Epithelial cell of proximal tubule (primary cell): ENCODE data around the gene HECA. TPM values are rescaled to one million over a fixed set of nuclear protein-coding genes. Genes with fewer than 3 reads are reported as not detected.
"Not testable (repeated sequence)": the region's sequence is repeated elsewhere in the genome, so short reads cannot be mapped to it uniquely, and the experiment has no call there.

Experiments
- DNase-seq: peaks from one replicate; pipeline ENCODE4 v3.0.0-alpha.2; 2011; ENCODE audit warnings: low read depth
- H3K4me3 ChIP-seq: 2 replicates; pipeline ENCODE4 v1.5.1; 2011; ENCODE audit warnings: low read depth, mild to moderate bottlenecking, low read length
- total RNA-seq: library from RNA; depleted of rRNA; stranded (reverse); fragments of >200 nt; gene quantifications from 2 replicates; pipeline ENCODE4 v1.2.3, GENCODE V29; 2015
- TF ChIP-seq, protein P1 (sequence below): conservative IDR thresholded peaks from 2 replicates; pipeline ENCODE4 v1.5.1; 2012; ENCODE audit warnings: low read depth, mild to moderate bottlenecking, low read length

Gene HECA
- total RNA-seq, 1 donor from 2014 or later, result 11.1 TPM

DNA sequence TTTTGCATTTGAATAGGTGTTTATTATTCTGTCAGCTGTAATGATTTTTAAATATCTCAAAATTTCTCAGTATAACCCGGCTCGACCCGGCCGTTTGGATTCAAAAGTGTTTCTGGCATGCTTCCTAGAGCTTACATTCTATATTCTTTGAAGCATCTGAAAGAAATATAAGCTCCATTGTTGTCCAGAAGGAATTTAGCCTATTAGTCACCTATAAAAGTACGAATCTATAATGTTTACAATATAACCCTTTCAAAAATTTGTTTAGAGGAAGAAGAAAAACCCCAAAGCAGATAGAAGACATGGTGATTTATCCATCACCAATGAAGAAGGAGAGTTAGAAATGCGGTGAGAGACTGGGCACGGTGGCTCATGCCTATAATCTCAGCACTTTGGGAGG lies 22.3 kb upstream of the HECA start:
- H3K4me3 ChIP-seq, result no peak overlapping the region
- TF ChIP-seq, protein P1, sequence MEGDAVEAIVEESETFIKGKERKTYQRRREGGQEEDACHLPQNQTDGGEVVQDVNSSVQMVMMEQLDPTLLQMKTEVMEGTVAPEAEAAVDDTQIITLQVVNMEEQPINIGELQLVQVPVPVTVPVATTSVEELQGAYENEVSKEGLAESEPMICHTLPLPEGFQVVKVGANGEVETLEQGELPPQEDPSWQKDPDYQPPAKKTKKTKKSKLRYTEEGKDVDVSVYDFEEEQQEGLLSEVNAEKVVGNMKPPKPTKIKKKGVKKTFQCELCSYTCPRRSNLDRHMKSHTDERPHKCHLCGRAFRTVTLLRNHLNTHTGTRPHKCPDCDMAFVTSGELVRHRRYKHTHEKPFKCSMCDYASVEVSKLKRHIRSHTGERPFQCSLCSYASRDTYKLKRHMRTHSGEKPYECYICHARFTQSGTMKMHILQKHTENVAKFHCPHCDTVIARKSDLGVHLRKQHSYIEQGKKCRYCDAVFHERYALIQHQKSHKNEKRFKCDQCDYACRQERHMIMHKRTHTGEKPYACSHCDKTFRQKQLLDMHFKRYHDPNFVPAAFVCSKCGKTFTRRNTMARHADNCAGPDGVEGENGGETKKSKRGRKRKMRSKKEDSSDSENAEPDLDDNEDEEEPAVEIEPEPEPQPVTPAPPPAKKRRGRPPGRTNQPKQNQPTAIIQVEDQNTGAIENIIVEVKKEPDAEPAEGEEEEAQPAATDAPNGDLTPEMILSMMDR, result no peak
- DNase-seq, result no peak

DNA sequence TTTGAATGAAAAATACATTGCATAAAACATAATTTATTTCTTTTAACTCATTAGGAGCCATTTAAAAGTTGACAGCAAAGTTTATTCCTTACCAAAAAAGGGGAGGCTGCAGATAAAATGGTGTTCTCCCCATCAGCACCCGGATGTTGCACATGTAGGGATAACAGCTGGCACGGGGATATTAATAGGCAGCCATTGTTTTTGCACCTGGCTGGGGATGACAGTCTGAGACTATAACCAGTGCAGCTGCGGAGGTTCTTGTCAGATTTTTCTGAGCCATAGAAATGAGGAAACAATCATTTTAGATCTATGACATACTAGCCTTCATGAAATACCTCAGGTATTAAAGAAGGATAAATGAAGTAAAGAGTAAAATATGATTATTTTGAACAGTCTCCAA lies 20.1 kb upstream of the HECA start:
- DNase-seq, result no peak
- TF ChIP-seq, protein P1, result no peak
- no peak overlapping the region for H3K4me3 ChIP-seq

DNA sequence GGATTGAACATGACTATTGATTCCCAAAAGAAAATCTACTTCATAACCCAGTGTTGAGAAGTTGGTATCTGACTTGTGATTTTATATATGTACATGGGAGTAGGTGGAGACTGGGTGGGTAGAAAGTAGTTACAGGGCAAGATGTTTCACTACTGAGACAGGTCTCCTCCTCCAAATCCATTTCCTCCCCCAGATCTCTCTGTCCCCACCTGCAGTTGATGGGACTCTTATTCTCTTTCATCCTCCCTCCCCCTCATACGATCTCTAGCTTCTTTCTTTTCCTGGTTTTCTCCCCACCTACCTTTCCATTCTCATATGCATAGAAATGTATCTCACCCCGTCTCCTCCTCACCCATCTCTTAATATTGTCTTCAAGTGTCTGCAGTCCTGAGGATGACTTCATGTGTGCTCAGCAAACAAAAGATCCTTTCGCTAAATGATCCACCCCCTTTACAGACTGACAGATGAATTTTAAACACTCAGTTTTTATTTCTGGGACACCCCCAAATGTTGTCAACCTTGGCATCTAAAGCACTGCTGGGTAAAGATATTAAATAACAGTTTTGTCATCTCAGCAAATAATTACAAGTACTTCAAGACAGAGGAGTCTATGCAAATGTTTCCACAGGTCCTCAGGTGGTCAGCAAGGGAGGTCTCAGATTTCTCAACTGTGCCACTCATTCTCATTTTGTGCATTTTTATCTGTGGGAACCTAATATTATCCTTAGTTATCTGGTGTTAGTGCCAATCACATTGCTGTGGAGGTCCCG lies 18.7 kb upstream of the HECA start:
- no peak for DNase-seq
- no peak overlapping the region for H3K4me3 ChIP-seq
- TF ChIP-seq, protein P1, result no peak

DNA sequence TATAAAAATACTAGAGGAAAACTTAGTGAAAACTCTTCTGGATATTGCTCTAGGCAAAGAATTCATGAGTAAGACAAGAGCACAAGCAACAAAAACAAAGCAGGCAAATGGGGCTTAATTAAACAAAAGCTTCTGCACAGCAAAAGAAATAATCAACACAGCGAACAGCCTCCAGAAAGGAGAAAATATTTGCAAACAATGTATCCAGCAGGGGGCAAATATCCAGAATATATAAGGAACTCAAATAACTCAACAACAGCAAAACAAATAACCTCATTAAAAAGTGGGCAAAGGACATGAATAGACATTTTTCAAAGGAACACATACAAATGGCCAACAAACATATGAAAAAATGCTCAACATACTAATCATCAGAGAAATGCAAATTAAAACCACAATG lies 17.1 kb upstream of the HECA start:
- TF ChIP-seq, protein P1, result peak; percentile 16
- H3K4me3 ChIP-seq, result no peak overlapping the region
- DNase-seq, result no peak

DNA sequence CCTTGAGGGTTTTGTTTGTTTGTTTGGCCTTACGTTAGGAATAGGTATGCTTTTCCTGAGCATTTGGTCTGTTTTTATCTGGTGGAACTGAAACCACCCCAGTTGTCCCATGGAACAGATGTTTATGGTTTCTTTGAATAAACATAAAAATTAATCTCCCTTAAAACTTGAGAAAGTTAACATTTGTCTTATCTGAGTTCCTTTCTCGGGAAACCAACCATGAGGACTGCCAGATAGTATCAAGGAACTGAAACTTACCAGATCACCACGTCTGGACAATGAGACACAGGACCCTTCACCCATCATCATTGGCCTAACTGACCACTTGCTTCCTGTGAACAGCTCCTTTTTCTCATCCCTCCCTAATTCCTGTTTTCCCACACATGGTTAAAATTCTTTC lies 15.3 kb upstream of the HECA start:
- H3K4me3 ChIP-seq, result no peak overlapping the region
- TF ChIP-seq, protein P1, result no peak
- DNase-seq, result no peak

DNA sequence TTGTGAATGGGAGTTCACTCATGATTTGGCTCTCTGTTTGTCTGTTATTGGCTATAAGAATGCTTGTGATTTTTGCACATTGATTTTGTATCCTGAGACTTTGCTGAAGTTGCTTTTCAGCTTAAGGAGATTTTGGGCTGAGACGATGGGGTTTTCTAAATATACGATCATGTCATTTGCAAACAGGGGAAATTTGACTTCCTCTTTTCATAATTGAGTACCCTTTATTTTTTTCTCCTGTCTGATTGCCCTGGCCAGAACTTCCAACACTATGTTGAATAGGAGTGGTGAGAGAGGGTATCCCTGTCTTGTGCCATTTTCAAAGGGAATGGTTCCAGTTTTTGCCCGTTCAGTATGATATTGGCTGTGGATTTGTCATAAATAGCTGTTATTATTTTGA lies 12.1 kb upstream of the HECA start:
- not testable (repeated sequence) for H3K4me3 ChIP-seq, DNase-seq

DNA sequence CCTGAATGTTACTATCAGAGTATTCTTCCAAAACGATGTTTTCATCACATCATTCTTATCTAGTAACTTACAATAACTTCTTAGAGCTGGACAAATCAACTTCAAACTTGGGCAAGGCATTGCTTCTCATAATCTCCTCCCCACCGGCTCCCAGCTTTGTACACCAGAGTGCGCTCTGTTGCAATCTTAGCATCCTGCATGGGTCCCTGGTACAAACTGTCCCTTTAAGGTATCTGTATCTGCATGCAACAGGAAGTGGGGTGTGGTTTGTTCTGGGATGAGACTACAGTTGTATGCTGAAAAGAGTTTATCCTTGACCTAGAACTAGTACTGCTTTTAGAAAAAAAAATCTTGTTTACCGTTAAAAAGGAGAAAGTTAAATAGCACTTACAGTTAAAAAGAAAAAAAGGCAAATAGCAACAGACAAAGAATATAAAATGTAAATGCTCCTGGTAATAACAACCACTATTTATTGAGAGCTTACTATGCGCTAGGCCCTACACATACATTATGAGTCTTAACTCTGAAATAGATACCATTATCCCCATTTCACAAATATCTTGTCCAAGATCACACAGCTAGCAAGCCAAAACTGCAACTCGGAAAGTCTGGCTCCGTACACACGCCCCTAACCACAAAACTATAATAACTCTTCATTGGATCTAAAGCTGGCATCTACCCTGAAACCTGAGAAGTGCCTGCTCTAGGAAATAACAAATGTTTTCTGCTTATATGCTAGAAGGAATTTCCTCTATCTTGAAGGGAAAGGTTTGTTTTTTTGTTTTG lies 9.8 kb upstream of the HECA start:
- DNase-seq, result no peak
- TF ChIP-seq, protein P1, result peak; percentile 58
- H3K4me3 ChIP-seq, result no peak overlapping the region
